Suprapubic skin (tissue), 3 donors: ENCODE data around the gene SCAMP5.

Experiments
- CTCF ChIP-seq, 2 donors: fragments of 200-600 bp in 1 of 2; fragments of 450-650 bp in 1 of 2; sonication (generic) in 1 of 2; IDR thresholded peaks; one replicate each; pipeline ENCODE4 v1.5.1; 2016 to 2019; ENCODE audit warnings: antibody characterized with exemption in 2 of 2, mild to moderate bottlenecking in 1 of 2, moderate library complexity in 1 of 2
- POLR2AphosphoS5 ChIP-seq, 3 donors: sonication (generic); formaldehyde crosslinking; IDR thresholded peaks; one replicate each; pipeline ENCODE4 v1.6.1; 2017; ENCODE audit warnings: antibody characterized with exemption in 3 of 3

GRCh38 chr15:75058127-75058905 is 63.0 kb downstream of the SCAMP5 start:
- TF ChIP-seq CTCF (IDR thresholded peaks at IDR 0.05), result no peak
- TF ChIP-seq POLR2AphosphoS5 (IDR thresholded peaks at IDR 0.05), result no peak
